Motor neuron (in vitro differentiated cells): ENCODE data around the gene ADAP1. TPM values are rescaled to one million over a fixed set of nuclear protein-coding genes. Genes with fewer than 3 reads are reported as not detected.
A peak's percentile ranks its signal among the peaks of the same experiment; 100 is the strongest.

Experiments used
- ATAC-seq, 8 experiments: fragments of 200-7000 bp; cut with Tn5 transposase; replicated peaks in 6 of 8; 2 replicates each; pipeline ENCODE4 v1.8.0; 2021; ENCODE audit warnings: mild to moderate bottlenecking in 8 of 8, moderate library complexity in 8 of 8
- H3K27ac ChIP-seq, 2 donors: fragments of 250-450 bp; sonication (Bioruptor Pico); 2 replicates each; pipeline ENCODE4 v1.9.0; 2021; ENCODE audit warnings: antibody characterized with exemption in 2 of 2, mild to moderate bottlenecking in 2 of 2, moderate library complexity in 1 of 2
- H3K4me1 ChIP-seq, 2 donors: fragments of 250-450 bp; sonication (Bioruptor Pico); replicated peaks in 1 of 2; 2 replicates each; pipeline ENCODE4 v1.6.1; 2021; ENCODE audit warnings: antibody characterized with exemption in 2 of 2, mild to moderate bottlenecking in 2 of 2, moderate library complexity in 1 of 2
- H3K4me3 ChIP-seq, 5 donors: fragments of 250-450 bp; sonication (Bioruptor Pico); 2 replicates each; pipeline ENCODE4 v1.9.0; 2021; ENCODE audit warnings: antibody characterized with exemption in 5 of 5, mild to moderate bottlenecking in 5 of 5, moderate library complexity in 4 of 5
- WGBS, 10 experiments: fragments of 450-650 bp; shearing (Covaris generic); methylation state at CpG; one replicate each; pipeline ENCODE4 v1.0.0; 2022; 5-methylcytosine and 5-hydroxymethylcytosine counted together
- in situ Hi-C, 9 experiments: fragments of 400-800 bp; cut with MboI; loops; one replicate each; pipeline ENCODE4 v1.15.0; 2021; ENCODE audit warnings: low sequenced_read_pairs in 9 of 9, low pct_unique_long_range_greater_than_20kb in 2 of 9; ENCODE audit not compliant: unreplicated experiment in 9 of 9
- total RNA-seq, 8 experiments: library from RNA; unstranded; fragments of 300-600 nt; gene quantifications; 2 replicates each; pipeline versions ENCODE4 v1.2.3 to v1.2.4, GENCODE V29; 2022

The ADAP1 gene
- total RNA-seq, 8 experiments from 2014 or later = 1.3 to 24.2 (median 3.7) TPM

DNA sequence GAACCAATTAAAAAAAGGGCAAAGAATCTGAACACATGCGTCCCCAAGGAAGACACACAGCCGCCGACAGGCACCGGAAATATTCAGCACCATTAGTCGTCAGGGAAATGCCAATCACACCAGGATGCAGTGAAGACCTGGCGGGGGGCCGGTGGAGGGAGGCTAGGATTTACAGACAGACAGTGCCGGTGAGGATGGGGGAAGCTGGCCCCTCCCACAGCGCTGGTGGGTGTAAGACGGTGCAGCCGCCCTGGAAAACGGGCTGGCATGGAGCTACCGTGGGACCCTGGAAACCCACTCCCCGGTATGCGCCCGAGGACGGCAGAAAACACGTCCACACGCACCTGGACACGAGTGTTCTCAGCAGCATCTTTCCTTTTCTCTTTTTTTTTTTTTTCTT, 4.8 kb upstream of the ADAP1 start:
- in situ Hi-C loops = no loop called here
- H3K4me1 ChIP-seq = peaks cover 0 to 3% of the 10 kb centered on the region in 2 donors
- 0 to 83% (median 60%) methylated on average over 1 to 9 of the region's 20 CpGs; no CpG with 5 or more reads in 5 of the 10 experiments for WGBS, 10 experiments
- ATAC-seq = no peak
- no peak overlapping the region for H3K27ac ChIP-seq
- no peak overlapping the region for H3K4me3 ChIP-seq

DNA sequence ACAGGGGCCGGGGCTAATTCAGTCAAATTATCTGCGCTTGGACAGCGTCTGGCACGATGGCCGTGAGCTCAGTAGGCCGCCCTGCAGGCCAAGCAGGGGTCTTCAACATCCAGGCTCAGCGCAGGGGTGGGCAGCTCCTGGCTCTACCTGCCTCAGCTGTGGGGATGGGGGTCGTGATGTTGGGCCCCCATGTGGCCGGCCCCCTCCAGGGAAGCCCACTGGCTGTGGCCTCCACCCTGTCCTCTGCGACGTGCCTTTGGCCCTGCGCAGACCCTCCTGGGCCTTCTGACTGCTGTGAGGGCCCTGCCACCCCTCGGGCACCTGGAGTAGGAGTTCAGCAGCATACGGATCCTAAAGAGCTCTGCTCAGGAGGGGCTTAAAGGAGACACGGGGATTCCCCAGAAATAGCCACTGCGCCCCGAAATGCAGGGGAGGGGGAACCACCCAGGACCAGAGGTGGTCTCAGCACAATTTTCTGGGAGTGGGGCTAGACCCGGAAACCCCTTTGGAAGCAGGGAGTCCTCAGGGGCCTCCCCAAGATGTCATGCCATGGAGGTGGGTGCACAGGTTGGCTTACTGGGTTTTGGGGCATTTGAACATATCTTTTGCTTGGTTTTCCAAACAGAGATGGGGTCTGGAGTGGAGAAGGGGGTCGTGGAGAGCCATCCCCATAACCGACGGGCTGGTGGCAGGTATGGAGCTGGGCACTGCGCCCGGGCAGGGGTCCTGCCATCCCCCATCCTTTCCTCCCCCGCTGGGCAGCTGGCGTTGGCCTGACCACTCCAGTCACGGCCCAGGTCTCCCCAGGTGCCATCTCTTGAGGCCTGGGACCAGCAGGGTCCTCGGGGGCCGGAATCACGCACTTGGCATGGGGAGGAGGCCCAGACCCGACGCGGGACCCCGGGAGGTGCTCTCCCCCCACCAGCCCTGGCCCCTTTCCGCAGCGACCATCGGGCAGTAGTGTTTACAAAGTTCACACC, 4.0 kb upstream of the ADAP1 start:
- in situ Hi-C loops = no loop called here
- Histone ChIP-seq H3K27ac (no peak overlapping the region), H3K4me3 (no peak overlapping the region), H3K4me1 (peaks cover 2 to 3% of the 10 kb centered on the region in 2 donors)
- WGBS, 10 experiments = 45 to 100% (median 83%) methylated on average over 1 to 13 of the region's 36 CpGs; no CpG with 5 or more reads in 4 of the 10 experiments
- ATAC-seq = no peak

DNA sequence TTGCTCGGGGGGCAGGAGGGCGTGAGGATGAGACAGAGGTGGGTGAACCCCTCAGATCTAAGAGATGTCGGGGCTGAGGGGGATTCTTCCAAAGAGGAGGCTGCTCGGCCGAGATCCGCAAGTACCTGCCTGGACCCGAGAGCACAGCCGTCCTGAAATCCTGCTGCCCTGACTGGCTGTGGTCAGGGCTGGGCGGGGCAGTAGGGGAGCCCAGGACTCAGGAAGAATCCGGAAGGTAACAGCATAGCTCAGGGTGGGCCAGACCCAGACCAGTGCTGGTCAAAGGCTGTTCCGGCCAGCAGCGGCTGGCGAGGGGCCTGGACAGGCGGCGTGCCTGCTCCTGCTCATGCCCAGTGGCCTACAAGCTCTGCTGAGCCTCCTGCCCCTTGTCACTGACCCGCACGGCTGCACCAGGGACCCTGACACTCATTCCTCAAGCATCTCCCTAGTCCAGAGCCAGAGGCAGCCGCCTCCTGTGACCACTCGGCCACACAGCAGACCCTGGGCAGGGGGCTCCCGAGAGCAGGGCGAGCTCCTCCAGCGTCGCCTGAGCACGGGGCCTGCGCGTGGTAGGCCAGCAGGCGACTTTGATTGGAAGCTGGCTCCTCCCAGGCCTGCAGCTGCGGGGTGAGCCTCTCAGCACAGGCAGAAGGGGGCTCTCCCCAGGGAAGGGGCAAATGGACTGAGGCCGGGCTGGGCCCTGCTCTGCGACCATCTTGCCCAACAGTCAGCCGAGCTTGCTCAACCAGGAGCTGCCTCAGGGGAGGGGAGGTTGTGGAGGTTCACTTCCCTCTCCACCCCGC, 3.1 kb upstream of the ADAP1 start:
- peaks cover 3 to 6% of the 10 kb centered on the region in 2 donors for H3K4me1 ChIP-seq
- H3K27ac ChIP-seq = no peak overlapping the region
- in situ Hi-C loops = no loop called here
- peak in 5 of 8 experiments; percentile 1 to 64 (median 51) for ATAC-seq
- 0 to 92% (median 58%) methylated on average over 1 to 8 of the region's 32 CpGs; no CpG with 5 or more reads in 5 of the 10 experiments for WGBS, 10 experiments
- no peak overlapping the region for H3K4me3 ChIP-seq

- ATAC-seq = no peak
- Histone ChIP-seq H3K27ac (no peak overlapping the region), H3K4me1 (peaks cover 3 to 6% of the 10 kb centered on the region in 2 donors), H3K4me3 (no peak overlapping the region)
- WGBS, 10 experiments = 6 to 100% (median 80%) methylated on average over 1 to 7 of the region's 10 CpGs; no CpG with 5 or more reads in 2 of the 10 experiments
- in situ Hi-C loops = no loop called here
These were observed 1.6 kb upstream of the ADAP1 start for GRCh38 chr7:956031-956430.

GRCh38 chr7:953547-954327, 743 bp downstream of the ADAP1 start:
- 0% methylated on average over 1 of the region's 78 CpGs; no CpG with 5 or more reads in 9 of the 10 experiments for WGBS, 10 experiments
- peak; percentile 26 to 83 (median 64) for ATAC-seq
- Histone ChIP-seq H3K4me1 (peaks cover 3 to 6% of the 10 kb centered on the region in 2 donors), H3K4me3 (peak overlapping the region; percentile 44 to 65 (median 63)), H3K27ac (no peak overlapping the region)
- in situ Hi-C loops = no loop called here

GRCh38 chr7:952548-953441, 1.7 kb downstream of the ADAP1 start:
- H3K27ac ChIP-seq = no peak overlapping the region
- no peak for ATAC-seq
- in situ Hi-C loops = no loop called here
- WGBS, 10 experiments = 40 to 100% (median 93%) methylated on average over 1 to 2 of the region's 20 CpGs; no CpG with 5 or more reads in 3 of the 10 experiments
- H3K4me1 ChIP-seq = peaks cover 3 to 6% of the 10 kb centered on the region in 2 donors
- H3K4me3 ChIP-seq = peak overlapping the region in 2 of 5 donors; percentile 63

GRCh38 chr7:951881-952547, 2.5 kb downstream of the ADAP1 start:
- H3K27ac ChIP-seq = no peak overlapping the region
- H3K4me3 ChIP-seq = no peak overlapping the region

GRCh38 chr7:949021-949934, 5.2 kb downstream of the ADAP1 start:
- ATAC-seq = no peak
- in situ Hi-C loops = no loop called here
- 60 to 80% (median 67%) methylated on average over 1 to 8 of the region's 28 CpGs; no CpG with 5 or more reads in 6 of the 10 experiments for WGBS, 10 experiments
- H3K27ac ChIP-seq = no peak overlapping the region
- peaks cover 0 to 6% of the 10 kb centered on the region in 2 donors for H3K4me1 ChIP-seq
- no peak overlapping the region for H3K4me3 ChIP-seq

More at GRCh38 chr7:951881-952547, 2.5 kb downstream of the ADAP1 start:
- no peak for ATAC-seq
- peaks cover 0 to 6% of the 10 kb centered on the region in 2 donors for H3K4me1 ChIP-seq
- 93 to 100% methylated on average over 2 to 3 of the region's 21 CpGs; no CpG with 5 or more reads in 8 of the 10 experiments for WGBS, 10 experiments
- in situ Hi-C loops = no loop called here

DNA sequence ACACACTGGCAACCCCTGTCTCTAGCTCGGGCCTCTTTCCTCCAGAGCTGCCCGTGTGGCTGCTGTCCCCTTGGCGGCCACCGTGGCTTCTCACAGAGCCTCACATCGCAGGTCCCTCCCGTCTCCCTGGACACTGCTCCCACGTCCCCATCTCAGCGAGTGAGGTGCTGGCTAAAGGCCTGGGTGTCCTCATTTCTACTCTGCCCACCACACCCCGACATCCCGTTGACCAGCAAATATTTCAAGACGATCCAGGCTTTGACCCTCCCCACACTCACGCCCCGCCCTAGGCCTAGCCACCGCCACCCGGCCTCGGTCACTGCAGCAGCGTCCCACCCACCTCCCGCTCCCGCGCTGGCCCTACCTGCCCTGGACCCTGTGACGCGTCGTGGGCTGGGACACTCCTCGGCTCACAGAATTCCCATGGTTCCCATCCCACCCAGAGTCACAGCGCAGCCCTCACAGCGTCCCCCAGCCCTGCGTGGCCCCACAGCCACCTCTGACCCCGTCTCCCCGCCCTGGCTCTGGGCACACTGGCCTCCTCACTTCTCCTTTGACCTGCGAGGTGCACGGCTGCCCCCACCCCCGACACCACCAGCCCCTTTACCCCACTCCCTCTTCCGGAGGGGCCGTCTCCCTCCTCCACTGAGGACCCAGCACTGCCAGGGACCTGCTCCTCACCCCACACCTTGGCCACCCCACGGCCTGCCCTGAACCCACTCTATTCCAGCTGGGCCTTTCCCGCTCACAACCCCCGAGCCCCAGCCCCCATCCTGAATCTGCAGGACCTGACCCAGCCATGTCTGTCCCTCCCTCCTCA, 6.9 kb downstream of the ADAP1 start:
- 70% methylated on average over 2 of the region's 37 CpGs; no CpG with 5 or more reads in 9 of the 10 experiments for WGBS, 10 experiments
- Histone ChIP-seq H3K4me1 (no peaks in the 10 kb centered on the region), H3K4me3 (no peak overlapping the region), H3K27ac (no peak overlapping the region)
- in situ Hi-C loops = no loop called here
- no peak for ATAC-seq
